HFF-Myc (cell line): ENCODE measurements around the gene PIK3CG.
A peak's percentile ranks its signal among the peaks of the same experiment; 100 is the strongest.

ENCODE experiments used
- DNase-seq: peaks from one replicate; pipeline ENCODE4 v3.0.0-alpha.2; 2011; ENCODE audit warnings: low read depth; ENCODE audit errors: extremely low read depth
- H3K4me3 ChIP-seq: replicated peaks from 2 replicates; pipeline ENCODE4 v1.5.1; 2011; ENCODE audit warnings: low read depth, mild to moderate bottlenecking, control low read depth, low read length
- TF ChIP-seq, protein P1 (sequence below): IDR thresholded peaks from 2 replicates; pipeline ENCODE4 v1.5.1; 2012; ENCODE audit warnings: mild to moderate bottlenecking, low read depth, low read length, control low read depth; ENCODE audit errors: missing control alignments

Gene PIK3CG

DNA sequence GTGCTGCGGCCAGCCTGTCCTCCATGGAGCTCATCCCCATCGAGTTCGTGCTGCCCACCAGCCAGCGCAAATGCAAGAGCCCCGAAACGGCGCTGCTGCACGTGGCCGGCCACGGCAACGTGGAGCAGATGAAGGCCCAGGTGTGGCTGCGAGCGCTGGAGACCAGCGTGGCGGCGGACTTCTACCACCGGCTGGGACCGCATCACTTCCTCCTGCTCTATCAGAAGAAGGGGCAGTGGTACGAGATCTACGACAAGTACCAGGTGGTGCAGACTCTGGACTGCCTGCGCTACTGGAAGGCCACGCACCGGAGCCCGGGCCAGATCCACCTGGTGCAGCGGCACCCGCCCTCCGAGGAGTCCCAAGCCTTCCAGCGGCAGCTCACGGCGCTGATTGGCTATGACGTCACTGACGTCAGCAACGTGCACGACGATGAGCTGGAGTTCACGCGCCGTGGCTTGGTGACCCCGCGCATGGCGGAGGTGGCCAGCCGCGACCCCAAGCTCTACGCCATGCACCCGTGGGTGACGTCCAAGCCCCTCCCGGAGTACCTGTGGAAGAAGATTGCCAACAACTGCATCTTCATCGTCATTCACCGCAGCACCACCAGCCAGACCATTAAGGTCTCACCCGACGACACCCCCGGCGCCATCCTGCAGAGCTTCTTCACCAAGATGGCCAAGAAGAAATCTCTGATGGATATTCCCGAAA, 2.7 kb downstream of the PIK3CG start:
- no peak for DNase-seq
- no peak overlapping the region for H3K4me3 ChIP-seq
- TF ChIP-seq, protein P1, sequence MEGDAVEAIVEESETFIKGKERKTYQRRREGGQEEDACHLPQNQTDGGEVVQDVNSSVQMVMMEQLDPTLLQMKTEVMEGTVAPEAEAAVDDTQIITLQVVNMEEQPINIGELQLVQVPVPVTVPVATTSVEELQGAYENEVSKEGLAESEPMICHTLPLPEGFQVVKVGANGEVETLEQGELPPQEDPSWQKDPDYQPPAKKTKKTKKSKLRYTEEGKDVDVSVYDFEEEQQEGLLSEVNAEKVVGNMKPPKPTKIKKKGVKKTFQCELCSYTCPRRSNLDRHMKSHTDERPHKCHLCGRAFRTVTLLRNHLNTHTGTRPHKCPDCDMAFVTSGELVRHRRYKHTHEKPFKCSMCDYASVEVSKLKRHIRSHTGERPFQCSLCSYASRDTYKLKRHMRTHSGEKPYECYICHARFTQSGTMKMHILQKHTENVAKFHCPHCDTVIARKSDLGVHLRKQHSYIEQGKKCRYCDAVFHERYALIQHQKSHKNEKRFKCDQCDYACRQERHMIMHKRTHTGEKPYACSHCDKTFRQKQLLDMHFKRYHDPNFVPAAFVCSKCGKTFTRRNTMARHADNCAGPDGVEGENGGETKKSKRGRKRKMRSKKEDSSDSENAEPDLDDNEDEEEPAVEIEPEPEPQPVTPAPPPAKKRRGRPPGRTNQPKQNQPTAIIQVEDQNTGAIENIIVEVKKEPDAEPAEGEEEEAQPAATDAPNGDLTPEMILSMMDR: no peak

GRCh38 chr7:106868364-106868763, 3.3 kb downstream of the PIK3CG start:
- no peak for DNase-seq
- TF ChIP-seq, protein P1: no peak
- H3K4me3 ChIP-seq: no peak overlapping the region

GRCh38 chr7:106869954-106870353, 4.9 kb downstream of the PIK3CG start:
- no peak overlapping the region for H3K4me3 ChIP-seq
- TF ChIP-seq, protein P1: no peak
- DNase-seq: no peak

DNA sequence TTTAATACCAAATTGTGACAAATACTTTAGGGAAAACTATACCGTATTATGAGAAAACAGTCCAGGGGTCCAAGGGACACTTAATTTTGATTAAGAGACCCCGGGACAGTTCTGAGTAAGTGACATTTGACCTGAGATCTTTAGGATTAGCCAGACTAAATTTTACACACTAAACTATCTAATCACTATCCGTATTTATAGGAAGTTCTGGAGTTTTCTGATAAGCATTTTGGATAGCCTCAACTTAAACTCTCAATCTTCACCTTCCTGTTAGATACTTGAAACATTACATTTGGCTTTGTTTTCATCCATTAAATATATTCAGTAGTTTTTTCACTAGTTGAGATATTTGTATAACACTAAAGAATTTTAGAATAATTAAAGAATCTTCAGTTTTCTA, 5.4 kb downstream of the PIK3CG start:
- TF ChIP-seq, protein P1: no peak
- DNase-seq: no peak
- H3K4me3 ChIP-seq: no peak overlapping the region

DNA sequence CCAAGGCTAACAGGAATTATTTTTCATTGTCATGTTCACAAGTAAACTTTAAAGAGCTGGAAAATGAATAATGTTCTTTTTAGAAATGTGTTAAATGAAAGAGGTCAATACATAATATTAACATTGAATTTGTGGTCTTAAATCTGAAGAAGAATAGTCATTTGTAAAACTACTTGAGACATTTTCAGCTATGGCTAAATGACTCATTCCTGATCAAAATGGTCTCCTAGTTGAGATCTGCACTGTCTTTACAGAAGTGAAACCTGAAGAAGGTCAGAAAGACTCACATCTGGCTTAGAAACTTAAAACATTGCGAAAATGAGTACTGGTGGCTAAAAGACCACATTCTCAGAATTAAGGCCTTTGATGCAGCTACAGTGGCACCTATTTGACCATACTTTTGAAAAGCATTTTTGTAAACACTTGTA, 5.9 kb downstream of the PIK3CG start:
- no peak overlapping the region for H3K4me3 ChIP-seq
- DNase-seq: peak; percentile 17
- TF ChIP-seq, protein P1: no peak

DNA sequence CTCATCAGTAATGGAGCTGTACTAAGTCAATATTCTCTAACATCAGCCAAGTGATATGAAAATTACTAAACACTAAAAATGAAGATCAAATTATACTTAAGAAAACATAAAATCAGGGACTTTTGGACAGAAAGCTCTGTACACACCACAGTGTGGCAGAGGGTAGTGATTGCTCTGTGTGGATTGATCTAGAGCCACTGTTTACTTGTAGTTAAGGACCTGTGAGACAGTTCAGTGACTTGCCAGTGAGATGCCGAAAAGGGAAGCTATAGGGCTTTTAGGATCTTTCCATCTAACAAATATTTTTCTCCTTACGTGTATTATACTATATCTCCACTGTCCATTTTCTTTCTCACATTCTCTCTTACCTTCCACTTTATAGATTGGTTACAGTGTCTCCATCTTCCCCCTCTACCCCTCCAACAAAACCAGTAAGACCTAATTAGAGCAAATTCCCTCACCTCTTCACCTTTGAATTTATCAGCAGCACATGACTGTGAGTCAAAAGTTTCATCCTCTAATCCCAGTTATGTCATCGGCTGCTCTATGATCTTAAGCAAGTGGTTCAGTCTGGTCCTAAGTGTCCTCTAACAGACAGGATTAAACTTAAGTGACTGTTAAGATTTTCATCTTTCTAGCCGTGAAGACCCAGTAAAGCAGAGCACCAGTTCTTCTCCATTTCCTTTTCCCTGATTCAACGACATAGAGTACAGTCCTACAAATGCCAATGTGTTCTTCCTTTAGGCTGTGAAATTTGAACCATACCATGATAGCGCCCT, 6.9 kb downstream of the PIK3CG start:
- H3K4me3 ChIP-seq: no peak overlapping the region
- TF ChIP-seq, protein P1: no peak
- DNase-seq: no peak
